Testis (tissue), 3 donors: ENCODE measurements around the gene SART1. TPM values are rescaled to one million over a fixed set of nuclear protein-coding genes. Genes with fewer than 3 reads are reported as not detected.

ENCODE experiments used
- DNase-seq: peaks from one replicate; pipeline ENCODE4 v3.0.0-alpha.2; 2019
- H3K27ac ChIP-seq, 2 donors: fragments of 200-600 bp; sonication (generic); one replicate each; pipeline ENCODE4 v1.5.1; 2019
- H3K27me3 ChIP-seq: fragments of 200-600 bp; sonication (generic); one replicate; pipeline ENCODE4 v1.5.1; 2019
- H3K36me3 ChIP-seq: fragments of 200-600 bp; sonication (generic); one replicate; pipeline ENCODE4 v1.5.1; 2017; ENCODE audit warnings: low read depth; ENCODE audit errors: missing control alignments
- H3K4me1 ChIP-seq: fragments of 200-600 bp; sonication (generic); one replicate; pipeline ENCODE4 v1.5.1; 2019
- H3K4me3 ChIP-seq, 2 donors: fragments of 200-600 bp; sonication (generic); one replicate each; pipeline ENCODE4 v1.5.1; 2017 to 2019
- H3K9me3 ChIP-seq: fragments of 200-600 bp; sonication (generic); one replicate; pipeline ENCODE4 v1.5.1; 2017
- POLR2A ChIP-seq: fragments of 450-650 bp; IDR thresholded peaks from one replicate; pipeline ENCODE4 v1.6.1; 2017; ENCODE audit warnings: antibody characterized with exemption, mild to moderate bottlenecking, moderate library complexity
- WGBS, 2 donors: methylation state at CpG; one replicate each; pipeline ENCODE4 v1.1.5; 2018; 5-methylcytosine and 5-hydroxymethylcytosine counted together
- intact Hi-C: fragments of 100-400 bp; cut with DNase I; formaldehyde crosslinking; loops from one replicate; pipeline ENCODE4 v1.15.1; 2023; ENCODE audit warnings: low total_unique reads
- polyA plus RNA-seq: library from polyadenylated mRNA; stranded (reverse); fragments of 350-450 nt; fragmentation: Illumina TruSeq; extraction: RNeasy Lipid Tissue Mini Kit (QIAGEN cat#74804); gene quantifications from one replicate; pipeline ENCODE4 v1.2.3, GENCODE V29; 2014; ENCODE audit warnings: low read depth, low replicate concordance; ENCODE audit not compliant: insufficient read depth
- total RNA-seq, 2 donors: library from RNA; depleted of rRNA; stranded (reverse); fragments of >200 nt; gene quantifications; one replicate each; pipeline ENCODE4 v1.2.3, GENCODE V29; 2016
- TF ChIP-seq, protein P1 (sequence below), 3 experiments: fragments of 450-650 bp in 2 of 3; fragments of 200-600 bp in 1 of 3; sonication (generic) in 1 of 3; IDR thresholded peaks; one replicate each; pipeline ENCODE4 v1.5.1; 2016 to 2019; ENCODE audit warnings: antibody characterized with exemption in 3 of 3, mild to moderate bottlenecking in 2 of 3, moderate library complexity in 1 of 3

SART1 gene
- total and polyA plus RNA-seq, 3 donors from 2014 or later, result 56.8 to 102 (median 81.1) TPM

DNA sequence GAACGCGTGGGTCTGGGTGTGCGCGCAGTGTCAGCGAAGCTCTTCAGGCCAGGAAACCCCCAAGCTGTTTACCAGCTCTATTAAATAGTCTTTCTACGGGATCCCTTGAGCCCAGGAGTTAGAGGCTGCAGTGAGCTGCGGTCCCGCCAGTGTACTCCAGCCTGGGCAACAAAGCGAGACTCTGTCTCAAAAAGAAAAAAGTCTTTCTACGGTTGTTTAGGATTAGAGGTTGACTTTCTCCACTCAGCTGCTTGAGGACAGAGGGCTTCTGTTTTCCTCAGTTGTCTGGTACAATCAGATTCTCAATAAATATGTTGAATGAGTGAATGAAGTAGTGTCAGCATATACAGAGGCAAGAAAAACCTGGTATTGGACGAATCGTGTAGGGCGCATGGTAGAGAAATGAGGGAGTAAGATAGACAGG lies 619 bp downstream of the SART1 start:
- H3K36me3 ChIP-seq, result no peaks in the 10 kb centered on the region
- intact Hi-C loops, result no loop called here
- H3K9me3 ChIP-seq, result no peaks in the 10 kb centered on the region
- no peak for TF ChIP-seq POLR2A
- TF ChIP-seq, protein P1, sequence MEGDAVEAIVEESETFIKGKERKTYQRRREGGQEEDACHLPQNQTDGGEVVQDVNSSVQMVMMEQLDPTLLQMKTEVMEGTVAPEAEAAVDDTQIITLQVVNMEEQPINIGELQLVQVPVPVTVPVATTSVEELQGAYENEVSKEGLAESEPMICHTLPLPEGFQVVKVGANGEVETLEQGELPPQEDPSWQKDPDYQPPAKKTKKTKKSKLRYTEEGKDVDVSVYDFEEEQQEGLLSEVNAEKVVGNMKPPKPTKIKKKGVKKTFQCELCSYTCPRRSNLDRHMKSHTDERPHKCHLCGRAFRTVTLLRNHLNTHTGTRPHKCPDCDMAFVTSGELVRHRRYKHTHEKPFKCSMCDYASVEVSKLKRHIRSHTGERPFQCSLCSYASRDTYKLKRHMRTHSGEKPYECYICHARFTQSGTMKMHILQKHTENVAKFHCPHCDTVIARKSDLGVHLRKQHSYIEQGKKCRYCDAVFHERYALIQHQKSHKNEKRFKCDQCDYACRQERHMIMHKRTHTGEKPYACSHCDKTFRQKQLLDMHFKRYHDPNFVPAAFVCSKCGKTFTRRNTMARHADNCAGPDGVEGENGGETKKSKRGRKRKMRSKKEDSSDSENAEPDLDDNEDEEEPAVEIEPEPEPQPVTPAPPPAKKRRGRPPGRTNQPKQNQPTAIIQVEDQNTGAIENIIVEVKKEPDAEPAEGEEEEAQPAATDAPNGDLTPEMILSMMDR (IDR thresholded peaks at IDR 0.05), result no peak
- peak overlapping the region; percentile 73 to 88 for H3K27ac ChIP-seq
- H3K4me1 ChIP-seq, result peaks cover 19% of the 10 kb centered on the region
- WGBS, 2 donors, result 1 to 6% methylated on average over 8 to 11 of the region's 13 CpGs
- DNase-seq, result no peak
- H3K4me3 ChIP-seq, result peak overlapping the region; percentile 96 to 99
- H3K27me3 ChIP-seq, result no peaks in the 10 kb centered on the region

DNA sequence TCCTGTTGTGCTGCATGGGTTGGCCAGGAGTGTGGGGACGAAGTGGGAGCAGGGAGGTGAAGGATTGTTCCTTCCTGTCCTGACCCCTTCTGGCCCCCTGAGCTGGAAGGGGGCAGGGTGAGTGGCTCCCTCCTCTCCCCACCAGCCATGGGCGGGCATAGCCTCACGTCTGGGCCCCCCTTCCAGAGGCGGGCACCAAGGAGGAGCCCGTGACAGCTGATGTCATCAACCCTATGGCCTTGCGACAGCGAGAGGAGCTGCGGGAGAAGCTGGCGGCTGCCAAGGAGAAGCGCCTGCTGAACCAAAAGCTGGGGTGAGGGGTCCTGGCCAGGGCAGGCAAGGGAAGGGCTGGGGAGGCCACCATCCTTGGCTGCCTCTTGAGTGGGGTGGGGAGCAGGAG lies 3.4 kb downstream of the SART1 start:
- no peak overlapping the region for H3K27ac ChIP-seq
- H3K9me3 ChIP-seq, result no peaks in the 10 kb centered on the region
- peaks cover 34% of the 10 kb centered on the region for H3K4me1 ChIP-seq
- H3K36me3 ChIP-seq, result no peaks in the 10 kb centered on the region
- no peak for DNase-seq
- no peaks in the 10 kb centered on the region for H3K27me3 ChIP-seq
- no peak overlapping the region for H3K4me3 ChIP-seq
- 74 to 79% methylated on average over 9 to 10 of the region's 10 CpGs for WGBS, 2 donors
- TF ChIP-seq, protein P1 (IDR thresholded peaks at IDR 0.05), result no peak
- TF ChIP-seq POLR2A, result no peak
- intact Hi-C loops, result no loop called here

DNA sequence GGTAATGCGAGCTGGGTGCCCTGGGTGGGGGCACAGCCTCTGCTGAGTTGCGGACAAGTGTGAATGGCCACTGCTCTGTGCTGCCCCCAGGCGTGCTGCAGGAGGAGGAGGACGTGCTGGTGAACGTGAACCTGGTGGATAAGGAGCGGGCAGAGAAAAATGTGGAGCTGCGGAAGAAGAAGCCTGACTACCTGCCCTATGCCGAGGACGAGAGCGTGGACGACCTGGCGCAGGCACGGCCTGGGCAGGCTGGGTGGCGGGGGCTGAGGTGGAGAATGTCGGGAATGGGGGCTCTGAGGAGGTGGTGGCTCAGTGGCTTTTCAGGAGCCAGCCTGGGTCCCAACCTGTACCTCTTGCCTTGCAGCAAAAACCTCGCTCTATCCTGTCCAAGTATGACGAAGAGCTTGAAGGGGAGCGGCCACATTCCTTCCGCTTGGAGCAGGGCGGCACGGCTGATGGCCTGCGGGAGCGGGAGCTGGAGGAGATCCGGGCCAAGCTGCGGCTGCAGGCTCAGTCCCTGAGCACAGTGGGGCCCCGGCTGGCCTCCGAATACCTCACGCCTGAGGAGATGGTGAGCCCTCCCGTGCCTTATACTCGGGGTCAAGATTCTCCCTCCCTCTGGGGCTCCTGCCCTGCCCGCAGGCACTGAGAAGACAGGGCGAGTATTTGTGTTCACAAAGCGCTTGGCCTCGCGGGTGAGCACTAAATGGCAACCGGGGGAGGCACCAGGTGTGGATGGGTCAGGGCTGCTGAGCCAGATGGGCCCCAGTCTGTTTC lies 4.6 kb downstream of the SART1 start:
- peaks cover 39% of the 10 kb centered on the region for H3K4me1 ChIP-seq
- H3K4me3 ChIP-seq, result no peak overlapping the region
- no peak for DNase-seq
- no peaks in the 10 kb centered on the region for H3K36me3 ChIP-seq
- no peak for TF ChIP-seq POLR2A
- TF ChIP-seq, protein P1 (IDR thresholded peaks at IDR 0.05), result no peak
- no peaks in the 10 kb centered on the region for H3K9me3 ChIP-seq
- 88 to 89% methylated on average over 29 to 35 of the region's 36 CpGs for WGBS, 2 donors
- no peak overlapping the region for H3K27ac ChIP-seq
- no peaks in the 10 kb centered on the region for H3K27me3 ChIP-seq
- intact Hi-C loops, result no loop called here

DNA sequence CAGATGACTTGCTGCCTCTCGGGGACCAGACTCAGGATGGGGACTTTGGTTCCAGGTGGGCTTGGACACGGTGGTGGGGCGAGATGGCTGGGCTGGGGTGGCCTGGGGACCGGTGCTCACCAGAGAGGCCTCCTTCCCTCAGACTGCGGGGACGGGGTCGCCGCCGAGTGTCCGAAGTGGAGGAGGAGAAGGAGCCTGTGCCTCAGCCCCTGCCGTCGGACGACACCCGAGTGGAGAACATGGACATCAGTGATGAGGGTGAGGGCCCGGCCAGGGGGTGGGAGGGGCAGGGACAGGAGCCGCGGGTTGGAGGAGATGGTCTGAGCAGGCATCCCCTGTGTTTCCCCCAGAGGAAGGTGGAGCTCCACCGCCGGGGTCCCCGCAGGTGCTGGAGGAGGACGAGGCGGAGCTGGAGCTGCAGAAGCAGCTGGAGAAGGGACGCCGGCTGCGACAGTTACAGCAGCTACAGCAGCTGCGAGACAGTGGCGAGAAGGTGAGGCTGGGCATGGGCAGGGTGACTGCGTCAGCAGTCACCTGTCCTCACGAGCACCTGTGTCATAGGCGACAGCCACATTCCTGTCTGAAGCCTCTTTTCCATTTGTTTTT lies 5.9 kb downstream of the SART1 start:
- peaks cover 36% of the 10 kb centered on the region for H3K4me1 ChIP-seq
- H3K36me3 ChIP-seq, result no peaks in the 10 kb centered on the region
- no peaks in the 10 kb centered on the region for H3K27me3 ChIP-seq
- no peak for DNase-seq
- H3K27ac ChIP-seq, result no peak overlapping the region
- TF ChIP-seq POLR2A, result no peak
- TF ChIP-seq, protein P1 (IDR thresholded peaks at IDR 0.05), result no peak
- intact Hi-C loops, result no loop called here
- H3K4me3 ChIP-seq, result no peak overlapping the region
- 89 to 93% methylated on average over 18 to 30 of the region's 30 CpGs for WGBS, 2 donors
- H3K9me3 ChIP-seq, result no peaks in the 10 kb centered on the region
